A172 (cell line): Measurements from ENCODE around the gene SLC11A2. TPM values are rescaled to one million over a fixed set of nuclear protein-coding genes. Genes with fewer than 3 reads are reported as not detected.
"Not testable (repeated sequence)": the region's sequence is repeated elsewhere in the genome, so short reads cannot be mapped to it uniquely, and the experiment has no call there.

Experiments
- DNase-seq: peaks from one replicate; pipeline ENCODE4 v3.0.0-alpha.2; 2015; ENCODE audit warnings: low spot score
- total RNA-seq: library from RNA; depleted of rRNA; stranded (reverse); fragments of >200 nt; shearing (Covaris generic); gene quantifications from 2 replicates; pipeline ENCODE4 v1.2.3, GENCODE V29; 2014

The SLC11A2 gene
- total RNA-seq, 1 experiment from 2014 or later = 41.3 TPM

DNA sequence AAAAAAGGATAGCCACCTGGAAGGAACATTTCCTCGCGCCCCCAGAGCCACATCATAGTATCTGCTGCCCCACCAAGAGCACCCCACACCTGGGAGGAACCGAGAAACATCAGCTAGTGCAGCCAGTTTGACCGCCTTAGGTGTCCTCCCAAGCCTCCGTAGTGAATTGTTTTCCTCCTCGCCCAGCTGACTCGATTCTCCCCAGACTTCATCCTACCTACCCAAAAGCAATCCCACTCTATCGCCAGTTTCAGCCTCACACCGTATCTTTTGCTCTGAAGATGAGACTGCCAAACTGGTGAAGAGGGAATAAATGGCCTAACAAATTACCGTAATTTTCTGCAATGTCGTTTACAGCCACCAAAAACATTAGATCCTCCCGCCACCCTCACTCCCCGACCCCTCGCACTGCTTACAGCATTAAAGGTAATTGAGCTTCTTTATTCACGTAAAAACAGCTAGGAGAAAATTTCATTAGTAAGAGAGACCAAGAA, 1.2 kb upstream of the SLC11A2 start:
- DNase-seq = no peak

DNA sequence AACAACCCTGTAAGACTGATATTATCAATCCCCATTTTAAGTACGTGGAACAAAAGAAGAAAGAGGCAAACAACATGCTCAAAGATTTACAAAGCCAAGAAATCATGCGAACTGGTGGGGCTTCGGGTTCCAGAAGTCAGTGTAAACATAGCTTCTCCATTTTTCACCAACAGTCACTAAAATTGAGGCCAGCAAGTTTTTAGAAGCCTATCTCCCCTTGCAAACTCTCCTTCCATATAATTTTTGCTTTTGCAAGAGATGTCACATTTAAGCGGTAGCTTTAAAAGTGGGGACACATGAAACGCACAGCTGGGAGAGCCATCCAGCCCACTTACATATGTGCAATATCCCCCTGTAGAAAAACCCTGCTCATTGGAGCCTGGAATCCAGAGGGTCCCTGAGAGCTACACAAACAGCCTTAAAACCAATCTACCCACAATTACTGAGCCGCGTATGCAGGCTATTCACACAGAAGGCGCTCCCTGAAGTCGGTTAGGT, 797 bp downstream of the SLC11A2 start:
- no peak for DNase-seq

DNA sequence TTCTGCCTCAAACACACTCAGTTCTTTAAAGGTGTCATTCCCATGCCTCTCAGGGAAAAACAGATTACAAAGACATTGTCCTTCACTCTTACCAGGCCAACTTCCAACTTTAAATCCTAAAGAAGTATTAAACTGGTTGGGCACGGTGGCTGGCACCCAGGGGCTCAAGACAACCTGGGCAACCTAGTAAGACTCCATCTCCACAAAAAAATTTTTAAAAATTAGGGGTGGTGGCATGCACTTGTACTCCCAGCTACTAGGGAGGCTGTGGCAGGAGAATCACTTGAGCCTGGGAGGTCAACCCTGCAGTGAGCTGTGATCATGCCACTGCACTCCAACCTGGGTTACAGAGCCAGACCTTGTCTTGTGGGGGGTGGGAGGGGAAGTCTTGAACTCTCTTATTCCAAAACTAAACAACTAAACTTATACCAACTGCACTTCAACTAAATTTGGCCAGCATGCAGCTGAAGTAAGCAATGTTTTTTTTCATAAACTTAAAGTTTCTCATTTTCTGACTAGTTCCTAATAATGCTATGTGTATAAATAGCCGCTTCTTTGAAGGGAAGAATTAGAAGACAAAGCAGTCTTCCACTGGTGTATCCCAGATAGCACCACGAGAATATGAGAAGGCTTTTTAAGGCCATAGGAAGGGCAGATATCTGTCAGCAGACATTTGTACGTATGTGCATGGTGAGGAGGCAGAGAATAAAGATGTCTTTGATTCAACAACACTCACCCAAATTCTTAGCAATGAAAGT, 2.4 kb downstream of the SLC11A2 start:
- DNase-seq = peak; percentile 16

DNA sequence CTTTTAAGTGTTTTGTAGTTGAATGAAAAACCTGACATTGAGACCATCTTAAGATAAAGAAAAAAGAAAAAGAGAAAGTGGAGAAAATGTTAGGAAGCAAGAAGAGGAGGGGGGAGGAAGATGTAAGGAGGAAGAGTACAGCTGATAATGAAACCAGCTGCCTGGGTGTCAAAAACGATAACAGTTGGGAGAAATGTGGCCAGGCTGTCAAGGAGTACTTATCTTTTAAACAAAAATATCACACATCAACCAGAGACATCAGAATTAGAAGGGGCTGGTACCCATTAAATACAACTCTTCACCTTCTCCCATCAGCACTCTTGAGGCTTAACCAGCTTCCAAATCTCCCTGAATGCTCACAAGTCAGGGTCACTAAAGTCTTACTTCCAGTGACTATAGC, 4.5 kb downstream of the SLC11A2 start:
- no peak for DNase-seq

DNA sequence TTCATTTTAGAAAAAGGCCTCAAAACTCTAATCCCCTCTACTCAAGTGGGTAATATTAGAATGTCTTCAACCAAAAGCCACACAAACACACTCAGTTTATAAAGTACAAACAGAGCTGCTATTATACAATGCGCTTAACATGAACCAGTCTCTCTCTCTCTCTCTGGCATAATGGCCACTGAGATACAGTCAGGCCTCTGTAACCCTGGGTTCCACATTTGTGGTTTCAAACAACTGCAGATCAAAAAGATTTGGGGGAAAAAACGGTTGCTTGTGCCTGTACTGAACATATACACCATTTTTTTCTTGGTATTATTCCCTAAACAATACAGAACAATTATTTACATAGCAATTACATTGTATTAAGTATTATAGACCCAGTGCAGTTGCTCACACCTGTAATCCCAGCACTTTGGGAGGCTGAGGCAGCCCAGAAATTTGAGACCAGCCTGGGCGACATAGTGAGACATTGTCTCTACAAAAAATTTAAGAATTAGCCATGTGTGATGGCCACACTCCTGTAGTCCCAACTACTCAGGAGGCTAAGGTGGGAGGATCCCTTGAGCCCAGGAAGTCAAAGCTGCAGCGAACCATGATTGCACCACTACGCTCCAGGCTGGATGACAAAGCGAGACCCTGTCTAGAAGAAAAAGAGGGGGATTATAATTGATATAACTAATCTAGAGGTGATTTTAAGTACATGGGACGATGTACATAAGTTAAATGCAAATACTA, 5.6 kb downstream of the SLC11A2 start:
- no peak for DNase-seq

DNA sequence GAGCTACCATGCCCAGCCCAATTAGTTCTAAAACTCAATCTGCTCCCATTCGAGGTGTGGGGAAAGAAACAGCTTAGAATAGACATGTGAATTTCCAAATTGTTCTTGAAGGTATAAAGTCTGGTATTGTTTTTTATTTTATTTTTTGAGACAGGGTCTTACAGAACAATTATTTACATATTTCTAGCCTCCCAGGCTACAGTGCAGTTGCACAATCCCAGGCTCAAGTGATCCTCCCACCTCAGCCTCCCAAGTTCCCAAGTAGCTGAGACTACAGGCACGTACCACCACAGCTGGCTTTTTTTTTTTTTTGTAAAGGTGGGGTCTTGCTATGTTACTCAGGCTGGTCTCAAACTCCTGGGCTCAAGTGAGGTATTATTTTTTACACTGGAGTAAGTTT, 6.3 kb downstream of the SLC11A2 start:
- DNase-seq = no peak

DNA sequence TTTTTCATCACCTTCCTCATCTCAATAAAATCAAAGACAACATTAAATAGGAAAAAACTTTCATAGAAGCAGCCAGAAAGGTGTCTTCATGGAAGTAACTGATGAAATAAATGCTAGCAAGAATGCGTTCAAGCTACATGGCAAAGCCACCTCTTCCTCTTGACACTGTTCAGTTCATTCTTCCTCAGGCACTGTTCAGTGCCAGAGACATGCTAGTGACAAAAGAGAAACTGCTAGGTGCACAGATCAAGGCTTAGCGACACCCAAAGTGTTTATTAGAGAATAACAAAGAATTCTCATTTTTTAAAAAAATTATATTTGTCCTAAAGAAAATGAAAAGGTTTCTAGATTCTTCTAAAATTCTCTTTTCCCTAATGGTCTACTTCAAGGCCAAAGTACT, 7.2 kb downstream of the SLC11A2 start:
- no peak for DNase-seq

DNA sequence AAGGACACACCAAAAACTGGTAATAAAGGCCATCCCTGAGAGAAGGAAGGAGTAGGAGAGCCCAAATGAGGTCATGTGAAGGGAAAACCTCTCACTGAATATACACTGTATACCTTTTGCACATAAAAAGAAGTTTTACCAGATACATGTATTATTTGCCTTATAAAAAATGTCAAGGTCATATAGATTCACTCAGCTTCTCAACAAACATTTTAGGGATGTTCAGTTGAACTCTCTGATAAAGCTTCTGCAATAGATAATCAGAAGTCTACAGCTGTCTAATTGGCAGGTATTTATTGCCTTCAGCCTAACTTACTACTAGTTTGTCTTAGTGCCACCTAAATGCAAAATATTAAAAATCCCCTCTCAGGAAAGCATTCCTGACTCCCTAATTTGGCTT, 8.7 kb downstream of the SLC11A2 start:
- DNase-seq = no peak

DNA sequence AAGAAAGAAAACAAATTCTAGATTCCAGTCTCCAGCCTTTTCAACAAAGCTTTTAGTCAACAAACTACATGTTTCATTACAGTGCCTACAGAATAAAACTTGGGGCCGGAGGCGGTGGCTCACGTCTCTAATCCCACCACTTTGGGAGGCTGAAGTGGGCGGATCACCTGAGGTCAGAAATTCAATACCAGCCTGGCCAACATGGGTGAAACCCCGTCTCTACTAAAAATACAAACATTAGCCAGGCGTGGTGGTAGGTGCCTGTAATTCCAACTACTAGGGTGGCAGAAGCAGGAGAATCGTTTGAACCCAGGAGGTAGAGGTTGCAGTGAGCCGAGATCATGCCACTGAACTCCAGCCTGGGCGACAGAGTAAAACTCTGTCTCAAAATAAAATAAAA, 11.7 kb downstream of the SLC11A2 start:
- DNase-seq = not testable (repeated sequence)

DNA sequence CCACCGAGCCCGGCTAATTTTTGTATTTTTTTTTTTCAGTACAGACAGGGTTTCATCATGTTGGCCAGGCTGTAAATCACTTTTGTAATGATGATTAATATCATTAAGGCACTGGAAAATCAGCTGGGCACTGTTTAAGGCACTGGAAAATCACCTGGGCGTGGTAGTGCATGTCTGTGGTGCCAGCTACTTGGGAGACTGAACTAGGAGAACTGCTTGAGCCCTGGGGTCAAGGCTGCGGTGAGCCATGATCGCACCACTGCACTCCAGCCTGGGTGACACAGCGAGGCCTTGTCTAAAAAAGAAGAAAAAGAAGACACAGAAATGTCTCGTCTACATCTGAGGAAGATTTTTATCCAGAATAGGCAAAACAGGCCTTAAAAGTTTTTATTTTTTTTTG, 12.7 kb downstream of the SLC11A2 start:
- DNase-seq = no peak

DNA sequence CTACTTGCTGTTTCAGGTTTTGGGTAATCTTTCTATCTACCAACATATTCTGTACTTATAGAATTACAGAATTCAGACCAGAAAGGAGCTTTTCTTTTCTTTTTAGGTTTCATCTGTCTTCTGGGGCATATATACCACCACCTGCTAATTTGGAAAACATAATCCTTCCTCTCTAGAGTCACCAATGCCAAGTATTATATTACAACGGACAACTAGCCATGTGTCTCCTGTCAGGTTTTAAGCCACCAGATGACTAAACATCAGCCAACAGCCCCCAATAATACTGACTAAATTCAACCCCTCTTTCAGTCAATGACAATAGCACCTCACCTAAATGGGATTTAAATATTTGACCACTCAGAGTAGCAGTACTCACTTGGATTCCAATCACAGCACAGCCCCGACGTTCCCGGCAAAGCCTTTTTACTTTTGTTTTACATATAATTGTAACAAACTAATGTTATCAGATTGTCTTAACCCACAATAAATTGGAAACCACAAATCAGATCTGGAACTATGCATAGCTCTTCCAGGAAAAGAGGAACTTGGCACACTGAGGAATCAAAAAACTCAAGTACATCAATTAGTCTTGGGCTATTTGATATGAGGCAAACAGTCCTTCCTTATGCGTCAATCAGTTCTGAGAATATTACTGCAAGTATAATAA, 13.5 kb downstream of the SLC11A2 start:
- DNase-seq = no peak

DNA sequence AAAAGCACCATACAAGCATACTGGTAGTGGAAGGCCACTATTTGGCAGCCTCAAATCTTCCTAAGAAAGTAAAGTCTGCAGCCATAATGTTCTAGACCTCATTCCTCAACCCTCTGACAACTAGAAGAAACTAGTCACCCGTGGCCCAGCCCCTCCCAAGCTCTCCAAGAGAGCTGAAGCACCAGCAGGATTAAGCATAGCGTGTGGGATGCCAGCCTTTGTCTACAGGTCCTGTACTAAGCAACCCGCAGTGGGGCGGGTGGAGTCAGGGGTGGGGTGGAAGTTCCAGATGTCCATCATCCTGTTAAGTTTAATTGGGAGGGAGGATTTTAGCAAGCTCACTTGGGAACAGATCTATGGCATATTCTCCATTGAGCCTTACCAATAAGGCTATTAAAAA, 14.2 kb downstream of the SLC11A2 start:
- no peak for DNase-seq

DNA sequence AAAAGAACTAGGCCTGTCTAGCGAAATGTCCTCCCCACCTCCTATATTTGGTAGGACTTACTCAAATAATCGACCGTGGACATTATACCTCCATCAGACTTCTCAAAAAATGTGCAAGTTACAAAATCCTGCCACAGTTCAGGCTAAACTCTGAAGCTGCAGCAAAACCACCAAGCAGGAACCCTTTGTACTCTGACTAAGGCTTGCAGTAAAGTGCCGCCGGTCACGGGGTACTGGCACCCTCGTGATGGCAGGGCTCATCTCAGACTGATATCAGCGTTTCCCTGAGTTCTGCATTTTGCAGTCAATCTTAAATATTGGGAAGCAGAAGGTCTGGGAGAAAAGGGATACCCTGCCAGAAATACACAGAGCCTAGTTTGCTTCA, 17.1 kb downstream of the SLC11A2 start:
- peak; percentile 57 for DNase-seq

DNA sequence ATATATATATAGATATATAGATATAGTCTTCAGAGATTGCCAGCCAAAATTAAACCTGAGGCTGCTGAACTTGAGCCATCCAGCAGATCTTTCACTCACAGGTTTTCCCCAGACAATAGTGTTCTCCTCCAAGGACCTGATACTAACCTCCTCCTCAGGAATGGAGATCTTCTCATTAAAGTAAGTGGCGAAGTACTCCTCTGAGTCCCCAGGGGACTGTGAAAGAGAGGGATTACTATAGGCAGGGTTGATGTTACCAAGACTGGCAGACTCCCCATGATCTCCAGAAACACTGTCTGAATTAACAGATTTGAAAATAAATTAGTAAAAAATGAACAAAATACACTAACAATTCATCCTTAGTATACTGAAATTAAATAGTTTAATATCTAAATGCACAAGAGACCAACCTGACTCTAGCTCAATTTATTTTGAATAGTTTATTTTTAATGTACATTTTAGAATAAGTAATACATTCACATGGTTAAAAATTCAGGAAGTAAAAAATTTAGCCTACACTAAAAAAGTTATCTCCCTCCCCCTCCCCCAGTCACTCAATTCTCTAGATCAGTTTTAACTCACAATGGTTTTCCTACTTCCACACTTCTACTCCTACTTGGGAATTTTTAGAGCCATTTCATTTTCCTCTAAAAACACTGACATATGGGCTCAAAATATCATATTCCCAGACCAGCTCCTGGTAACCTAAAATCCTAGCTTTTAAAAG, 17.7 kb downstream of the SLC11A2 start:
- DNase-seq = no peak

DNA sequence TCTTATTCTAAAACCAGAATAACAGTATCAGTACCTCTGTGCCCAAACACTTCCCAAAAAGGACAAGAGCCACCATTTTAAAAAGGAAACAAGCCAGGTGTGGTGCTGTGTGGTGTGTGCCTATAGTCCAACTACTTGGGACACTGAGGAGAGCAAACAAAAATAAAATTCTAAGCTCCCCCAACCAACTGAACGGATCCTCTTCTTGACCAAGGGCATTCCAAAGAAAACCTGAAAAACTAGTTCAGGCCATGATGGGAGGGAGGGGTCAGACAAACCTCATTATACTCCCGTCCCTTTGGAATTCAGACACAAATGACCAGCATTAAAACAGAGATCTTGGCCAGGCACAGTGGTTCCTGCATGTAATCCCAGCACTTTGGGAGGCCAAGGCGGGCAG, 20.5 kb downstream of the SLC11A2 start:
- no peak for DNase-seq

DNA sequence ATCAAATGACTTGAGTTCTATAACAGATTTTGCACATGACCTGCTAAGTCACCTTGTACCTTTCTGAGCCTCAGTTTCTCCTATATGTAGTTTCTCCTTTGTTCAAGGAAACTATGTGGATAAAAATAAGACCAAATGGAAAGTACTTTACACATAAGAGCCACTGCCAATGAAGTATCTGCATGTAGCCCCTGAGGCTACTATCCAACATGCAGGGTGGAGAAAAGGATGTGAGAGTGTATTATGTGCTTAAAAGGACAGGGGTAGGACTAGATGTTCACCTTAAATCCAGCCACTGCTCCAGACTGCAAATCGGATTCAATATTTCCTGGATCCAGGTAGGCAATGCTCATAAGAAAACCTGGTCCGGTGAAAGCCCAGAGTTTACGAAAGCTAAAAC, 21.2 kb downstream of the SLC11A2 start:
- DNase-seq = no peak

DNA sequence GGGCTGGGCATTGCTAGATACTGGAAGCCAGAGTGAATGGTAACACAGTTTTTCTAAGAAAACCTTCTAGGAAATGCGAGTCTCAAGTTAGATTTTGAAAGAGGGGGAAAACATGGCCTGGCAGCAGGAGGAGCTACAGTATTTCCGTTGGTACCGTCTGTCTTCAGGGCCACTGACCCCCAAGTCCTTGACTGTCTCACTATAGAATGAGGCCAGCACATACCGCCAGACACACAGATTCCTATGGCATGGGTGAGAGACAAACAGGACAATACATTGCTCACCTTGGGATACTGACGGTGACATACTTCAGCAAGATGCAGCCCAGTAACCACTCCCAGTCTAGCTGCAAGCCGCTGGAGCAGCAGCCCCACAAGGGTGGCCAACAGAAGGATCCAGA, 21.7 kb downstream of the SLC11A2 start:
- DNase-seq = no peak

DNA sequence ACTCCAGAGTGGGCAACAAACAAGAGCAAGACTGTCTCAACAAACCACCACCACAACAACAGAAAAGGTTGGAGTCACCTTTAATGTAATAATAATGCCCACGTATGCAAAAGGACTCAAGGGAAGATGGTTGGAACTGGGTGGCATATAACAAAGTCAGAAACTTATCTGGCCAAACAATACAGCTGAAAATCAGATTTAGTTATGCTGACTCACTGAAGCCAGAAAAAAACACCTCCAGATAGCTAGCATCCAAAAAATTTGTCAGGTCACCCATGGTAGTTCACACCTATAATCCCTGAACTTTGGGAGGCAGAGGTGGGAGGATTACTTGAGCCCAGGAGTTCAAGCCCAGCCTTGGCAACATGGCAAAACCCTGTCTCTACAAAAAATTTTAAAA, 24.4 kb downstream of the SLC11A2 start:
- no peak for DNase-seq

DNA sequence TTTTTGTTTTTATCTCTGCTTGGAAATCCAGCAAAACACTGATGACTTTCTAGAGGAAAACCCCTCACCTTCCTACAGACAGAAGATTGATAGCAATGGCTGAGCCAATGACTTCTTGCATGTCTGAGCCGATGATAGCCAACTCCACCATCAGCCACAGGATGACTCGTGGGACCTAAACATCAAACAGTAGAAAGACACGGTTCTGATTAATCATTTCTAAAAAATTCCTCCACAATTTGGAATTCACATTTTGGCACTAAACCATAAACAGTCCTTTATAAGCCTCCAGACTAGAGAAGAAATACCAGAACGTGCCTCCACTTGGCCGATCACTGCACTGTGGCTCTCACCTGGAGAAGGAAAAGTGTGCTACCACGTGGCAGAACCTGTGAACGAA, 25.9 kb downstream of the SLC11A2 start:
- peak; percentile 50 for DNase-seq

DNA sequence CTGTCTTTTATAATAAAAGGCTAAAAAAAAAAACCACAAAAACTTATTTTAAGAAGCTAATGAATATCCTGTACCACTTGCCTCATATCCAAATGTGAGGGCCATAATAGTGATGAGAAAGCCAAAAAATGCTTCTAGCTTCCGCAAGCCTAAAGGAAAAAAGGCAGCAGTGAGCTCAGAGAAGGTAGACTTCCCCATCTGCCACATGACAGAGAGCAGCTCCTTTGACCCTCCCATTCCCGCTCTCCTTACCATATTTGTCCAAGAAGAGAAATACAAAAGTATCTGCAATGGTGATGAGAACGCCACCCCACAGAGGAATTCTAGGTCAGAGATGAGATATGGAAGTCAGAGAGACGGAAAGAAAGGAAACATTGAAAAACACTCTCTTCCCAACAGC, 27.1 kb downstream of the SLC11A2 start:
- DNase-seq = no peak

DNA sequence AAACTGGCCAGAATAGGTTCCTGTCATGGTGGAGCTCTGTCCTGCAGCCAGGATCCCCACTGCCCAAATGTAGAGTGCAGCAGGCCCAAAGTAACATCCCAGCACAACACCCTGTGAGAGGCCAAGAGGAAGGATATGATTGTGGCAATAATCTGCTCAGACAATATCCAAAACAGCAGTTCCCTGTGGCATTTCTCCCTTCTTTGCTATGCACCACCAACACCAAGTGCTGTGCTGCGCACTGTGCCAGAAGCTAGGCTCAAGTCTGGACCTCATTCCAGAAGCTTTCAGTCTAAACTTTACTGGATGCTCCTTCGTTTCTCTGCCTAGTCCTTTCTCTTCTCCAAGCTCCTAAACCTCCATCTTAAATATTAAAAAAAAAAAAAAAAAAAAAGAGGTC, 33.4 kb downstream of the SLC11A2 start:
- DNase-seq = no peak

DNA sequence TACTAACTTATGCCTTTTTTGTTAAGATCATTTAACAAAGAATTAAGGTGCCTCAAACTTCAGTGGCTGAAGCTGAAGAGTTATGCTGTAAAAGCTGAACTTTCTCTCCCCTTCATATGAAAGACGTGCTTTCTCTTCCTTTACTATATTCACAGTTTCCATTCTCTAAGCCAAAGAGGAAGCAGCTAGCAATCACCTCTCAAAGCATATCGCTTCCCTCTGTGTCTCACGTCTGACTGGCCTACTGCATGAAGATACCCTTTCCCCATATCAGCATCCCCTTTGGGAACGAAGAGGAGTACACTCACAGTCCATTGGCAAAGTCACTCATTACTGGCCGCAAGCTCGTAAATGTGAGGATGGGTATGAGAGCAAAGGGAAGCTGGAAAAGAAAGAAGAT, 34.9 kb downstream of the SLC11A2 start:
- no peak for DNase-seq
